ENCODE data around the gene SPATS2.

SPATS2 gene

DNA sequence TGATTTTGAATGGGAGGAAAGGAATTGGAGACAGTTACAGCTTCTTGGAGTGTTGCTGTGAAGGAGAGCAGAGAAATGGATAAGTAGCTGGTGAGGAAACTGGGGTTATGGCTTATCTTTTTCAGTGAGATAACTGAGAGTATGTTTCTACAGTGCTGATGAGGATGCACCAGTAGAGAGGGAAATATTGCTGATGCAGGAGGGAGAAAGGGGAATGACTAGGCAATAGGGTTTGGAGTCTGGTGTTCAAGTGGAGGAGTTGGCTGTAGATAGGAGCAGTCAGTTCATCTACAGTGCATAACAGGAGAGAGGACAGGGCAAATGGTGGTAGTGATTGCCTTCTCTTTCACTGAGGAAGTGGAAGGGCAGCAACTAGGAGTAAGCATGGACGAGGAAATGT lies 33.0 kb downstream of the SPATS2 start:
- Histone ChIP-seq H3K36me3 (ENCODE audit: low read length) (no peaks in the 10 kb centered on the region), H4K20me1 (ENCODE audit: low read depth, low read length) (no peaks in the 10 kb centered on the region; the same call in 1 of the 2 replicates), H3K9me2 (replicated peaks; ENCODE audit: insufficient read depth, low read length) (no peaks in the 10 kb centered on the region), H3F3A (ENCODE audit: insufficient read depth) (peaks cover 4% of the 10 kb centered on the region; the same call in 1 of the 2 replicates), H3K27ac (ENCODE audit: low read depth, low read length) (no peak overlapping the region), H3K79me2 (ENCODE audit: insufficient read depth, low read length) (peaks cover 63% of the 10 kb centered on the region), H3K4me3 (ENCODE audit: insufficient read depth, low read length, poor library complexity, severe bottlenecking) (no peak overlapping the region), H2AFZ (ENCODE audit: low read depth, low read length, severe bottlenecking) (no peak overlapping the region), H3K9ac (ENCODE audit: low read length) (no peak overlapping the region), H3K9me3 (ENCODE audit: insufficient read depth, low read length) (no peaks in the 10 kb centered on the region), H3K4me2 (ENCODE audit: low read depth, low read length, poor library complexity, severe bottlenecking) (no peak overlapping the region), H3K27me3 (ENCODE audit: low read length) (no peaks in the 10 kb centered on the region)
- no peak for TF ChIP-seq EZH2phosphoT487 (conservative IDR thresholded peaks at IDR 0.05; ENCODE audit: low read length)
- TF ChIP-seq, protein P1, sequence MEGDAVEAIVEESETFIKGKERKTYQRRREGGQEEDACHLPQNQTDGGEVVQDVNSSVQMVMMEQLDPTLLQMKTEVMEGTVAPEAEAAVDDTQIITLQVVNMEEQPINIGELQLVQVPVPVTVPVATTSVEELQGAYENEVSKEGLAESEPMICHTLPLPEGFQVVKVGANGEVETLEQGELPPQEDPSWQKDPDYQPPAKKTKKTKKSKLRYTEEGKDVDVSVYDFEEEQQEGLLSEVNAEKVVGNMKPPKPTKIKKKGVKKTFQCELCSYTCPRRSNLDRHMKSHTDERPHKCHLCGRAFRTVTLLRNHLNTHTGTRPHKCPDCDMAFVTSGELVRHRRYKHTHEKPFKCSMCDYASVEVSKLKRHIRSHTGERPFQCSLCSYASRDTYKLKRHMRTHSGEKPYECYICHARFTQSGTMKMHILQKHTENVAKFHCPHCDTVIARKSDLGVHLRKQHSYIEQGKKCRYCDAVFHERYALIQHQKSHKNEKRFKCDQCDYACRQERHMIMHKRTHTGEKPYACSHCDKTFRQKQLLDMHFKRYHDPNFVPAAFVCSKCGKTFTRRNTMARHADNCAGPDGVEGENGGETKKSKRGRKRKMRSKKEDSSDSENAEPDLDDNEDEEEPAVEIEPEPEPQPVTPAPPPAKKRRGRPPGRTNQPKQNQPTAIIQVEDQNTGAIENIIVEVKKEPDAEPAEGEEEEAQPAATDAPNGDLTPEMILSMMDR (IDR thresholded peaks at IDR 0.05; ENCODE audit: insufficient read depth, low read length, poor library complexity, severe bottlenecking) = no peak

DNA sequence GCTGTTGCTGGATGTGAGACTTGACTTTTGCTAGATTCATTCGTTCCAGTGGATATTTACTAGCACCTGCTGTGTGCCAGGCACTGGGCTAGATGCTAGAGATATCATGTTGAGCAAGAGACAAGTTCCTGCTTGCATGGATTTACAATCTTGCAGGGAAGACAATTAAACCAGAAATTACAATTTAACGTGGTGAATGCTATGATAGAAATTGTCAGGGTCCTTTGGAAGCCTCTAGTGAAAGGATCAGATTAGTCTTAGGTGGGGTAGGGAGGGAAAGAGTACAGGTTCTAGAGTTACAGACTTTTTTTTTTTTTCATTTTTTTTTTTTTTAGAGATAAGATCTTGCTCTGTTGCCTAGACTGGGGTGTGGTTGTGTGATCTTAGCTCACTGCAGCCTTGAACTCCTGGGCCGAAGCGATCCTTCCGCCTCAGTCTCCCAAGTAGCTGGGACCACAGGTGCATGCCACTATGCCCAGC lies 36.7 kb downstream of the SPATS2 start:
- Histone ChIP-seq H3K9me2 (replicated peaks; ENCODE audit: insufficient read depth, low read length) (no peaks in the 10 kb centered on the region), H3K27me3 (ENCODE audit: low read length) (no peaks in the 10 kb centered on the region), H4K20me1 (ENCODE audit: low read depth, low read length) (no peaks in the 10 kb centered on the region; the same call in 1 of the 2 replicates), H3F3A (ENCODE audit: insufficient read depth) (peaks cover 4% of the 10 kb centered on the region; the same call in 1 of the 2 replicates), H3K4me2 (ENCODE audit: low read depth, low read length, poor library complexity, severe bottlenecking) (no peak overlapping the region), H3K79me2 (ENCODE audit: insufficient read depth, low read length) (peaks cover 56% of the 10 kb centered on the region), H3K9me3 (ENCODE audit: insufficient read depth, low read length) (no peaks in the 10 kb centered on the region), H3K36me3 (ENCODE audit: low read length) (no peaks in the 10 kb centered on the region), H3K4me3 (ENCODE audit: insufficient read depth, low read length, poor library complexity, severe bottlenecking) (no peak overlapping the region), H2AFZ (ENCODE audit: low read depth, low read length, severe bottlenecking) (no peak overlapping the region), H3K9ac (ENCODE audit: low read length) (no peak overlapping the region), H3K27ac (ENCODE audit: low read depth, low read length) (no peak overlapping the region)
- no peak for TF ChIP-seq EZH2phosphoT487 (conservative IDR thresholded peaks at IDR 0.05; ENCODE audit: low read length)
- TF ChIP-seq, protein P1 (IDR thresholded peaks at IDR 0.05; ENCODE audit: insufficient read depth, low read length, poor library complexity, severe bottlenecking) = no peak

DNA sequence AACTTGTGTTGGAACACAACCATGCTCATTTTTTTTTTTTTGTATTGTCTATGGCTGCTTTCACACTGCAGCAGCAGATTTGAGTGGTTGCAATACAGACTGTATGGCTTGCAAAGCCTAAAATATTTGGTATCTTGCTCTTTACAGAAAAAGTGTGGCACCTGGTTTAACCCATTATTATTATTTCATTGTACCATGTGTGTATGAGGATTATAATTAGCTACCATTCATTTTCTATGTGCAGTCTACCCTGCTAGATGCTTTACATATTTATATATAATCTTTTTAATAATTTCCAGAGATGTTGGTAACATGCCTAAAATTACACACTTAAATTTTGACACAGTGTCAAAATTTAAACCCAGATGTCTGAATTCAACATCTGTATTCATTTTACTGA lies 37.7 kb downstream of the SPATS2 start:
- H3K9me3 ChIP-seq (ENCODE audit: insufficient read depth, low read length) = no peaks in the 10 kb centered on the region
- peaks cover 55% of the 10 kb centered on the region for H3K79me2 ChIP-seq (ENCODE audit: insufficient read depth, low read length)
- H3K27ac ChIP-seq (ENCODE audit: low read depth, low read length) = no peak overlapping the region
- peaks cover 4% of the 10 kb centered on the region; the same call in 1 of the 2 replicates for H3F3A ChIP-seq (ENCODE audit: insufficient read depth)
- H2AFZ ChIP-seq (ENCODE audit: low read depth, low read length, severe bottlenecking) = no peak overlapping the region
- H3K36me3 ChIP-seq (ENCODE audit: low read length) = no peaks in the 10 kb centered on the region
- H4K20me1 ChIP-seq (ENCODE audit: low read depth, low read length) = no peaks in the 10 kb centered on the region; the same call in 1 of the 2 replicates
- H3K4me3 ChIP-seq (ENCODE audit: insufficient read depth, low read length, poor library complexity, severe bottlenecking) = no peak overlapping the region
- no peak overlapping the region for H3K4me2 ChIP-seq (ENCODE audit: low read depth, low read length, poor library complexity, severe bottlenecking)
- no peaks in the 10 kb centered on the region for H3K9me2 ChIP-seq (replicated peaks; ENCODE audit: insufficient read depth, low read length)
- H3K9ac ChIP-seq (ENCODE audit: low read length) = no peak overlapping the region
- H3K27me3 ChIP-seq (ENCODE audit: low read length) = no peaks in the 10 kb centered on the region
- TF ChIP-seq EZH2phosphoT487 (conservative IDR thresholded peaks at IDR 0.05; ENCODE audit: low read length) = no peak
- TF ChIP-seq, protein P1 (IDR thresholded peaks at IDR 0.05; ENCODE audit: insufficient read depth, low read length, poor library complexity, severe bottlenecking) = no peak

All from SU-DHL-6 (cell line).